Measurements from ENCODE around the gene LNP1. TPM values are rescaled to one million over a fixed set of nuclear protein-coding genes. Genes with fewer than 3 reads are reported as not detected.

The LNP1 gene
- total and polyA plus RNA-seq, 2 of the 13 experiments (the other 11 are each of a cell fraction or from before 2014, with no cell fraction given), result 3.6 to 7.0 TPM

DNA sequence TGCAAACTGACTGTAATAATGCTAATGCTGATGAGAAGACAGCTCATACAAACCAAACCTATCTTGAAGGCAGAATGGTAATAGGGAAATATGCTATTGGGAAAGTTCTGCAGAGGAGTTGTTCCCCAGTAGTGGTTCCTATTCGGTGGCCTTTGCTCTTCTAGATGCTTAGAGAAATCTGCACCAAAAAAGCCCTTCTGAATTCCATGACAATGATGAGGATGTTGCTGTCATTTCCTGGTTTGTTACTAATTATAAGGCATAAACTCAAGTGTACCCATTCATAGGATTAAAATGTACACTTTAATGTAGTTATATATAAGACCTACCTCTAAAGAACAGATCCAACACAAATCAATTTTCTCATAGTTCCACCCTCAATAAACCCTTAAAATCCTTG is 30.6 kb upstream of the LNP1 start:
- intact Hi-C loops (cut with micrococcal nuclease; ENCODE audit: unreplicated experiment) (no loop called here), in situ Hi-C loops (cut with HindIII; ENCODE audit: extremely low pct_ligation_motif_present, low pct_unique_long_range_greater_than_20kb) (no loop called here)
- peaks cover 13 to 84% of the 10 kb centered on the region in 2 experiments for H3K36me3 ChIP-seq (replicated peaks in 1 of 2; ENCODE audit: control insufficient read depth in 1 of 2, insufficient read depth in 2 of 2, low read length in 2 of 2)
- peaks cover 3% of the 10 kb centered on the region for H3K79me2 ChIP-seq (ENCODE audit: insufficient read depth, low read length)
- H4K20me1 ChIP-seq (ENCODE audit: insufficient read depth, low read length), result no peaks in the 10 kb centered on the region
- H3K4me1 ChIP-seq (ENCODE audit: insufficient read depth, low read length), result peaks cover 12% of the 10 kb centered on the region
- no peak overlapping the region for H3K4me2 ChIP-seq (ENCODE audit: low read depth, low read length)
- no peak overlapping the region for H3K4me3 ChIP-seq (replicated peaks in 1 of 3; ENCODE audit: insufficient read depth in 1 of 3, low read depth in 2 of 3, low read length in 3 of 3)
- BruUV-seq (replicated peaks), result no TSS peak
- H3K9ac ChIP-seq (ENCODE audit: insufficient read depth, low read depth, low read length), result no peak overlapping the region
- DNase-seq (ENCODE audit: low spot score) (no peak), FAIRE-seq (no peak), ATAC-seq (no peak)
- 92% methylated on average over 1 of the region's 1 CpG for WGBS (ENCODE audit: low lambda C conversion rate)
- H3K27me3 ChIP-seq (ENCODE audit: control insufficient read depth in 1 of 2, insufficient read depth in 2 of 2, low read length in 2 of 2), result no peaks in the 10 kb centered on the region
- no peaks in the 10 kb centered on the region for H3K9me3 ChIP-seq (ENCODE audit: low read length)
- H3K27ac ChIP-seq (ENCODE audit: extremely low read length, insufficient read depth, low read length), result no peak overlapping the region
- CTCF ChIA-PET (ENCODE audit: low intra/inter-chr PET ratio, low total read pairs), result no interaction called here
- no peak for TF ChIP-seq ZNF891 (CRISPR knock-in tag; IDR thresholded peaks at IDR 0.05)
- no peak for TF ChIP-seq CENPT (CRISPR knock-in tag; IDR thresholded peaks at IDR 0.05; ENCODE audit: low read depth)
- no peak for TF ChIP-seq ZNF570 (CRISPR knock-in tag; IDR thresholded peaks at IDR 0.05; ENCODE audit: borderline replicate concordance)
- TF ChIP-seq KIAA2018 (CRISPR knock-in tag; IDR thresholded peaks at IDR 0.05; ENCODE audit: borderline replicate concordance), result no peak
- TF ChIP-seq, protein P1, sequence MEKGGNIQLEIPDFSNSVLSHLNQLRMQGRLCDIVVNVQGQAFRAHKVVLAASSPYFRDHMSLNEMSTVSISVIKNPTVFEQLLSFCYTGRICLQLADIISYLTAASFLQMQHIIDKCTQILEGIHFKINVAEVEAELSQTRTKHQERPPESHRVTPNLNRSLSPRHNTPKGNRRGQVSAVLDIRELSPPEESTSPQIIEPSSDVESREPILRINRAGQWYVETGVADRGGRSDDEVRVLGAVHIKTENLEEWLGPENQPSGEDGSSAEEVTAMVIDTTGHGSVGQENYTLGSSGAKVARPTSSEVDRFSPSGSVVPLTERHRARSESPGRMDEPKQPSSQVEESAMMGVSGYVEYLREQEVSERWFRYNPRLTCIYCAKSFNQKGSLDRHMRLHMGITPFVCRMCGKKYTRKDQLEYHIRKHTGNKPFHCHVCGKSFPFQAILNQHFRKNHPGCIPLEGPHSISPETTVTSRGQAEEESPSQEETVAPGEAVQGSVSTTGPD (CRISPR knock-in tag; IDR thresholded peaks at IDR 0.05), result no peak
- TF ChIP-seq RFXAP (CRISPR knock-in tag; IDR thresholded peaks at IDR 0.05; ENCODE audit: borderline replicate concordance), result no peak
- TF ChIP-seq, protein P2, sequence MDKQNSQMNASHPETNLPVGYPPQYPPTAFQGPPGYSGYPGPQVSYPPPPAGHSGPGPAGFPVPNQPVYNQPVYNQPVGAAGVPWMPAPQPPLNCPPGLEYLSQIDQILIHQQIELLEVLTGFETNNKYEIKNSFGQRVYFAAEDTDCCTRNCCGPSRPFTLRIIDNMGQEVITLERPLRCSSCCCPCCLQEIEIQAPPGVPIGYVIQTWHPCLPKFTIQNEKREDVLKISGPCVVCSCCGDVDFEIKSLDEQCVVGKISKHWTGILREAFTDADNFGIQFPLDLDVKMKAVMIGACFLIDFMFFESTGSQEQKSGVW (CRISPR knock-in tag; IDR thresholded peaks at IDR 0.05; ENCODE audit: borderline replicate concordance), result no peak
- no peak for TF ChIP-seq ZNF24 (IDR thresholded peaks at IDR 0.05)
- no peak overlapping the region for H2AFZ ChIP-seq (ENCODE audit: low read length)
- POLR2A ChIA-PET, result no interaction called here
